ENCODE measurements around the gene GPR135.
"Not testable (repeated sequence)": the region's sequence is repeated elsewhere in the genome, so short reads cannot be mapped to it uniquely, and the experiment has no call there.

Gene GPR135

GRCh38 chr14:59474172-59474571 is 9.0 kb upstream of the GPR135 start:
- DNase-seq, result no peak

DNA sequence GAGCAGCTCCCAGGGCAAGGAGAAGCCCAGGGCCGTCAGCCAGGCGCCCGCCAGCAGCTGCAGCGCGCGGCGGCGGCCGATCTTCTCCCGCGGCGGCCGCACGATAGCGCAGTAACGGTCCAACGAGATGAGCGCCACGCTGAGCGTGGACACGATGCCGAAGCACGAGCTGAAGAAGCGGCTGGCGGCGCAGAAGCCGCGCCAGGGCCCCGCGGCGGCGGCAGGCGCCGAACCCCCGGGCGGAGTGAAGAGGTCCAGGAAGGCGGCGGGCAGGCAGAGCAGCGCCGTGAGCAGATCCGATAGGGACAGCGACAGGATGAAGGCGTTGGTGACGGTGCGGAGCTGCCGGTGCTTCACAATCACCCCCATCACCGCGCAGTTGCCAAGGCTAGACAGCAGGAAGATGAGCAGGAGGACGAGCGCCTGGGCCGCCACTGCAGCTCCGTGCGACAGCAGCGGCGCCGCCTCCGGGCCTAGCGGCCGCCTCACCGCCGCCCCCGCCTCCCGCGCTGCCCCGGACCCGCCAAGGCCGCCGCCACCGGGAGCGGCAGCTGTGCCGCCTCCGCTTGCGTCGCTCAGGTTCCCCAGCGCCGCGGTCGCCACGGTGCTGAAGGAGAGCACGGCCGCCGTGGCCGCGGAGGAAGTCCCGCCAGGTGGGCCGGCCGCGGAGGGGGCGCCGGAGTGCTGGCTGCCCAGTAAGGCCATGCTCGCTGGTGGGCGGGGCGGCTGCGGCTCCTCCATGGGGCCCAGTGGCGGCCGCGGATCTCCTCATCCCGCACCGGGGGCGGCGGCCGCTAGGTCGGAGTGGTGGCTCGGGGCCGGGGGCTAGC is 479 bp downstream of the GPR135 start:
- peak; percentile 29 to 68 (median 46) for DNase-seq

DNA sequence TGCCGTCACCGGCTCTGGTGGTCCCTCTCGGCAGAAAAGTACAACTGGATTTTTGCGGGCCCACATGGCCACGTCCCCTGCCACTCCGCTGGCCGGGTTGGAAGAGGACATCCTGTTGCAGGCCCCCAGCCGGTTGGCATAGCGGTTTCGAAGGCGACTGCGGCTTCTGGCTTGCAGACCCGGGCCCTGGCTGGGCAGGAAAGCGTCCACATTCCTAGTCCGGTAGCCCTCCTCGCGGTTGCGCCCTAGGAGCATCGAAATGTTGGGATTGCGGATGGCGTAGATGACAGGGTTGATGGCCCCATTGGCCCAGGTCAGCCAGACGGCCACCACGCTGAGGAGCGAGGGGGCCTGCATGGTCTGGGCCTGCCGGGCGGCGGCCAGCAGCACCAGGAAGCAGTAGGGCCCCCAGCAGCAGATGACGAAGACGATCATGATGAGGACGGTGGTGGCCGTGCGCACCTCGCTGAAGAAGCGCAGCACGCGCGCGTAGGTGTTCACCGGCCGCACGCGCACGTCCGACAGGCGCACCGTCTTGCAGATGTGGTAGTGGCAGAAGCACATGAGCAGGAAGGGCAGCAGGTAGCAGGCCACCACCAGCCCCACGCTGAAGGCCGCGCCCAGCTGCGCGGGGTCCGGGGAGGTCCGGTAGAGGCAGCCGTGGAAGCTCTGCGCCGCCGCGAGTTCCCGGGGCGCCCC is 1.2 kb downstream of the GPR135 start:
- DNase-seq, result no peak

GRCh38 chr14:59461891-59462290 is 3.3 kb downstream of the GPR135 start:
- no peak for DNase-seq

- no peak for DNase-seq
These were observed 4.8 kb downstream of the GPR135 start for GRCh38 chr14:59460378-59460777.

- DNase-seq, result peak in 1 of 3 donors; percentile 12
These were observed 6.7 kb downstream of the GPR135 start for GRCh38 chr14:59458486-59458885.

DNA sequence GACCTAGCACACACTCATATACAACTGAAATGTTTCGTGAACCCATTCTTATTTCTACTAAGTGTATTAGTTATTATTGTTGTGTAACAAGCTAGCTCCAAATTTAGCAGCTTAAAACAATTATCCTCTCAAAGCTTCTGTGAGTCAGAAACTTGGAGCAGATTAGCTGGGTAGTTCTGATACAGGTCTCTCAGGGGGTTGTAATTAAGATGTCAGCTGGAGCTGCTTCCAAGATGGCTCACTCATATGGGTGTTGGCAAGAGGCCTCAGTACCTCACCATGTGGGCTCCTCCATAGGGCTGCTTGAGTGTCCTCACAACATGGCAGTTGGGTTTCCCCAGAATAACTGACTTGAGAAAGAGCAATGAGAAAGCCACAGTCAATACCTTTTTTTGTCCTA is 9.8 kb downstream of the GPR135 start:
- DNase-seq, result peak in 1 of 3 donors; percentile 6

DNA sequence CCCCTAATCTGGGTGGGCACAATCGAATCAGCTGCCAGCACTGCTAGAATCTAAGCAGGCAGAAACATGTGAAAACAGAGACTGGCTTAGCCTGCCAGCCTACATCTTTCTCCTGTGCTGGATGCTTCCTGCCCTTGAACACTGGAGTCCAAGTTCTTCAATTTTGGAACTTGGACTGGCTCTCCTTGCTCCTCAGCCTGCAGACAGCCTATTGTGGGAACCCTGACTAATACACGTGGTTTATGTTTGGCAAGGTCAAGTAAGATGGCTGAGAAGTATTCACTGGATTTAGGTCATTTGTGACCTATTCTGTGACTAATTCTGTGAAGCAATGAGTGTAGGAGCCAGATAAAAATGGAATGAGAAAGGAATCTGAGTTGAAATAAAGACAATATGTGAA is 11.0 kb downstream of the GPR135 start:
- DNase-seq, result peak in 2 of 3 donors; percentile 18 to 54

GRCh38 chr14:59451849-59452248 is 13.3 kb downstream of the GPR135 start:
- no peak for DNase-seq

- no peak for DNase-seq
These were observed 14.5 kb downstream of the GPR135 start for GRCh38 chr14:59450716-59451115.

DNA sequence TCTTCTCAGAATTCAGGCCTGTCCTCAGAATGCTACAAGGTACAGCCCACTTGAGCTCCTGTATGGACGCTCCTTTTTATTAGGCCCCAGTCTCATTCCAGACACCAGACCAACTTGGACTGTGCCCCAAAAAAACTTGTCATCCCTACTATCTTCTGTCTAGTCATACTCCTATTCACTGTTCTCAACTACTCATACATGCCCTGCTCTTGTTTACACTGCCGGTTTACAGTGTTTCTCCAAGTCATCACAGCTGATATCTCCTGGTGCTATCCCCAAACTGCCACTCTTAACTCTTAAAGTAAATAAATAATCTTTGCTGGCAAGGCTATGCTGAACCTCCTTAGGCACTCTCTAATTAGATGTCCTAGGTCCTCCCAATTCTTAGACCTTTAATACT is 16.5 kb downstream of the GPR135 start:
- DNase-seq, result not testable (repeated sequence)

DNA sequence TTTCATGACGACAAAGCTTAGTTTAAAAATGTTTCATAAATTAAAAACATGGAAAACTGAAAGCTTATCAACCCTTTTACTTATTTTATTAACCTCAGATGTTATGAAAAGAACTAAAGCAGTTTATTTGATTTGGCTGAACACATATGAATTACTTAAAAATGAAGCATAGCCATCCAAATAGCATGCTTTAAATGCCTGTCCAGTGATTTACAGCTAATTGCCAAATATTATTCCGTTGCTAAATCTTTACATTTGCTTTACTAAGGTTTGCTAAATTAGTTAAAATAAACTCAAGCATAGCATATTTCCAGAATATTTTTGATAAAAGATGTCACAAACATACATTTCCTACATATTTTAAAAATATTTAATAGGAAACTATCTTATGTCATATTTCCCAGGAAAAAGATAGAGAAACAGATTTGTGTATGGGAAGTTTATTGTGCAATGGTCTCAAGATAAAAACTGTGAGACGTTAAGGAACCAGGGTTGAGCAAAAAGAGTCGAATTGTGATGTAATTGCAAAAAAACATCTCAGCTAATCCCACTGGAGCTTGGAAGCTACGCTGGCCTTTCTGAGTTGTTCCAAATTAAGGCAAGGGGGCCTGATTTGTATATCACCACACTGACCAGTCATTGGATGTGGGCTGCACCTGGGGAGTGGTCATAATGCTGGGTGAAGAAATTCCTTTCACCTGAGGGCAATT is 25.8 kb downstream of the GPR135 start:
- no peak for DNase-seq

DNA sequence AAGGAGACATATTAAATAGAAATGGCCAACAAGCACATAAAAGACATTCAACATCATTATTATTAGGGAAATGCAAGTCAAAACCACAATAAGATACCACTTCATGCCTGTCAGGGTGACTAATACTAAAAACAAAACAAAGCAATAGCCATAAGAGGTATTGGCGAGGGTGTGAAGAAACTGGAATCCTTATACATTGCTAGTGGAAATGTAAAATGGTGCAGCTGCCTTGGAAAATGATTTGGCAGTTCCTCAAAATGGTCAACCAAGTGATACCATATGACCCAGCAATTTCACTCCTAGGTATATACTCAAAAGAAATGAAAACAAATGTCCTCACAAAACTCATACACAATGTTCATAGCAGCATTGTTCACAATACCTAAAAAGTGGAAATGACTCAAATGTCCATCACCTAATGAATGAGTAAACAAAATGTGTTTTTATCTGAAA is 27.0 kb downstream of the GPR135 start:
- DNase-seq, result no peak

GRCh38 chr14:59435987-59436386 is 29.2 kb downstream of the GPR135 start:
- DNase-seq, result peak; percentile 19 to 47 (median 44)

GRCh38 chr14:59435101-59435500 is 30.1 kb downstream of the GPR135 start:
- no peak for DNase-seq

DNA sequence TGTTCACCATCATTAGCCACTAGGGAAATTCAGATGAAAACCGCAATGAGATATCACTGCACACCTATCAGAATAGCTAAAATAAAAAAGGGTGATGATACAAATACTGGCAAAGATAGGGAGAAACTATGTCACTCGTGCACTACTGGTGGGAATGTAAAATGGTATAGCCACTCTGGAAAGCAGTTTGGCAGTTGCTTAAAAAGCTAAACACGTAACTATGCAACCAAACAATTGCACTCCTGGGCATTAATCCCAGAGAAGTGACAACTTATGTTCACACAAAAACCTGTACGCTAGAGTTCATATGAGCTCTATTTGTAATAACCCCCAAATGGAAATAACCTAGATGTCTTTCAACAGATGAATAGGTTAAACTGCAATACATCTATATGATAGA is 35.4 kb downstream of the GPR135 start:
- DNase-seq, result no peak

GRCh38 chr14:59428581-59429012 is 36.6 kb downstream of the GPR135 start:
- peak; percentile 71 to 76 (median 72) for DNase-seq

- DNase-seq, result no peak
These were observed 37.3 kb downstream of the GPR135 start for GRCh38 chr14:59427653-59428580.

- DNase-seq, result peak; percentile 35 to 56 (median 41)
These were observed 39.8 kb downstream of the GPR135 start for GRCh38 chr14:59425322-59425935.

DNA sequence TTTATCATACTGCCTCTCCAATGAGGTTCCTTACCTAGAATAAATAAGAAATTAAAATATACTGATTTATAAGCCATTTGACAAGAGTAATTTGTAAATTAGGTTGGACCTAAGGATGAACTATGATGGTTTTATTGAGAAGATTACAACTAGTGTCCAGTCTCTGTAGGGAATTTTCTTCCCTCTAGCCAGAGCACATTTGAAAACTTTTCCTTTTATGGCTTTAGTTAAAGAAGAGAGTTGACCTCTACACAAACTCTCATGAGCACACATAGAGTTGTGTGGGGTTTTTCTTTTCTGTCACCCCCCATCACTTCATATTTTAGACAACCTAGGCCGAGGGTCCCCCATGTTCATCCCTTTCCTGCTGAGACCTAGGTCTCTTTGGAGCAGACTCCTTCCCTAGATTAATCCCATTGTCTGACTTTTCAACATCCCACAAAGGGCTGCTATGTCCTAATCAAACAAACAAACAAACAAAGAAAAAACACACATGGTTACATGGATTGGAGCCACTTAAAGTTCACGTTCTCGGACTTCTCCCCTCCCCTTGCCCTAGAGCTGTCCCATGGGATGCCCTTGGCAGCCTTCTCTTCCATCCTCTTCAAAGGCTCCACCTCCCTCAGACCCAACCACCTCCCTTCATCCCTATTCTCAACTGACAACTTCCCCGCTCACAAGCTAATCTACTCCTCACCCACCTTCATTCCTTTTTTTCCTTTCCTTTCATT is 40.7 kb downstream of the GPR135 start:
- peak in 1 of 3 donors; percentile 10 for DNase-seq

Data from suppressor macrophage treated with lipopolysaccharide for 1 hour (primary cell).